Renal cortical epithelial cell (primary cell): Measurements from ENCODE around the gene NVL. TPM values are rescaled to one million over a fixed set of nuclear protein-coding genes. Genes with fewer than 3 reads are reported as not detected.

Experiments
- DNase-seq: peaks from one replicate; pipeline ENCODE4 v3.0.0-alpha.2; 2011; ENCODE audit warnings: low read depth
- total RNA-seq: library from RNA; depleted of rRNA; stranded (reverse); fragments of >200 nt; gene quantifications from 2 replicates; pipeline ENCODE4 v1.2.3, GENCODE V29; 2014

NVL gene
- total RNA-seq, 1 donor from 2014 or later = 32.1 TPM

GRCh38 chr1:224287714-224288113 lies 42.3 kb downstream of the NVL start:
- DNase-seq = no peak

- no peak for DNase-seq
Observed at GRCh38 chr1:224282140-224282539, 47.8 kb downstream of the NVL start.

GRCh38 chr1:224276771-224277487 lies 53.0 kb downstream of the NVL start:
- DNase-seq = no peak

- no peak for DNase-seq
Observed at GRCh38 chr1:224274970-224275626, 54.9 kb downstream of the NVL start.

GRCh38 chr1:224273641-224274040 lies 56.3 kb downstream of the NVL start:
- DNase-seq = peak; percentile 36

GRCh38 chr1:224271106-224271505 lies 58.9 kb downstream of the NVL start:
- no peak for DNase-seq

GRCh38 chr1:224267925-224268324 lies 62.0 kb downstream of the NVL start:
- no peak for DNase-seq

- no peak for DNase-seq
Observed at GRCh38 chr1:224266915-224267856, 62.8 kb downstream of the NVL start.

GRCh38 chr1:224266105-224266914 lies 63.7 kb downstream of the NVL start:
- DNase-seq = no peak

- DNase-seq = peak; percentile 13
Observed at GRCh38 chr1:224264321-224264720, 65.7 kb downstream of the NVL start.

- DNase-seq = no peak
Observed at GRCh38 chr1:224262373-224263054, 67.5 kb downstream of the NVL start.

- DNase-seq = peak; percentile 61
Observed at GRCh38 chr1:224259986-224260385, 70.0 kb downstream of the NVL start.

- DNase-seq = no peak
Observed at GRCh38 chr1:224258351-224258750, 71.6 kb downstream of the NVL start.

- no peak for DNase-seq
Observed at GRCh38 chr1:224256640-224257039, 73.3 kb downstream of the NVL start.

GRCh38 chr1:224253721-224254120 lies 76.3 kb downstream of the NVL start:
- peak; percentile 71 for DNase-seq

GRCh38 chr1:224252479-224252878 lies 77.5 kb downstream of the NVL start:
- DNase-seq = no peak

GRCh38 chr1:224251741-224252146 lies 78.2 kb downstream of the NVL start:
- no peak for DNase-seq

- no peak for DNase-seq
Observed at GRCh38 chr1:224245188-224245587, 84.8 kb downstream of the NVL start.

GRCh38 chr1:224238756-224239155 lies 91.2 kb downstream of the NVL start:
- DNase-seq = no peak

GRCh38 chr1:224238212-224238611 lies 91.8 kb downstream of the NVL start:
- peak; percentile 21 for DNase-seq
